SU-DHL-6 (cell line): Measurements from ENCODE around the gene SLC35A2.
A peak's percentile ranks its signal among the peaks of the same experiment; 100 is the strongest.

ENCODE experiments used
- H2AFZ ChIP-seq: fragments of 200-600 bp; sonication (generic); 2 replicates; pipeline ENCODE4 v1.6.1; 2014; ENCODE audit warnings: low read depth, mild to moderate bottlenecking, moderate library complexity, mixed read lengths, antibody characterized with exemption, low read length; ENCODE audit not compliant: severe bottlenecking
- H3F3A ChIP-seq: fragments of 200-600 bp; shearing (Covaris generic); 2 replicates; pipeline ENCODE4 v1.6.0; 2016; ENCODE audit warnings: antibody characterized with exemption, mild to moderate bottlenecking; ENCODE audit not compliant: insufficient read depth
- H3K27ac ChIP-seq: fragments of 200-600 bp; sonication (generic); 2 replicates; pipeline ENCODE4 v1.5.1; 2016; ENCODE audit warnings: low read depth, mild to moderate bottlenecking, low read length, moderate library complexity, mixed read lengths
- H3K27me3 ChIP-seq: fragments of 200-600 bp; sonication (generic), shearing (Covaris generic); 2 replicates; pipeline ENCODE4 v1.6.0; 2014; ENCODE audit warnings: mild to moderate bottlenecking, low read length
- H3K36me3 ChIP-seq: fragments of 200-600 bp; sonication (generic); 2 replicates; pipeline ENCODE4 v1.6.1; 2014; ENCODE audit warnings: mild to moderate bottlenecking, low read length, mixed read lengths
- H3K4me2 ChIP-seq: fragments of 300-600, 200-600 bp; shearing (Covaris generic), sonication (generic); 2 replicates; pipeline ENCODE4 v1.6.0; 2014; ENCODE audit warnings: low read length, low read depth, mild to moderate bottlenecking; ENCODE audit not compliant: poor library complexity, severe bottlenecking
- H3K4me3 ChIP-seq: fragments of 200-600 bp; sonication (generic); 2 replicates; pipeline ENCODE4 v1.5.1; 2014; ENCODE audit warnings: antibody characterized with exemption, low read length, mild to moderate bottlenecking, mixed read lengths; ENCODE audit not compliant: insufficient read depth, poor library complexity, severe bottlenecking
- H3K79me2 ChIP-seq: fragments of 200-600 bp; sonication (generic); 2 replicates; pipeline ENCODE4 v1.6.1; 2014; ENCODE audit warnings: mild to moderate bottlenecking, low read length, moderate library complexity; ENCODE audit not compliant: insufficient read depth
- H3K9ac ChIP-seq: fragments of 200-600 bp; sonication (generic); 2 replicates; pipeline ENCODE4 v1.7.0; 2014; ENCODE audit warnings: mild to moderate bottlenecking, low read length
- H3K9me2 ChIP-seq: fragments of 200-600 bp; sonication (generic); replicated peaks from 2 replicates; pipeline ENCODE4 v1.6.1; 2014; ENCODE audit warnings: low read length; ENCODE audit not compliant: insufficient read depth
- H3K9me3 ChIP-seq: fragments of 200-600 bp; sonication (generic); 2 replicates; pipeline ENCODE4 v1.6.1; 2014; ENCODE audit warnings: low read length, mixed read lengths; ENCODE audit not compliant: insufficient read depth
- H4K20me1 ChIP-seq: fragments of 200-600 bp; sonication (generic); 2 replicates; pipeline ENCODE4 v1.6.1; 2014; ENCODE audit warnings: low read depth, mild to moderate bottlenecking, antibody characterized with exemption, low read length, moderate library complexity, mixed read lengths
- CTCF ChIP-seq: fragments of 200-600 bp; sonication (generic); IDR thresholded peaks from one replicate; pipeline ENCODE4 v1.5.1; 2017; ENCODE audit warnings: antibody characterized with exemption, mild to moderate bottlenecking, low read length, moderate library complexity; ENCODE audit not compliant: insufficient read depth, poor library complexity, severe bottlenecking
- EZH2phosphoT487 ChIP-seq: fragments of 200-600 bp; sonication (generic), shearing (Covaris generic); conservative IDR thresholded peaks from 2 replicates; pipeline ENCODE4 v1.6.1; 2018; ENCODE audit warnings: mild to moderate bottlenecking, antibody characterized with exemption, low read length, moderate library complexity, mixed read lengths

SLC35A2 gene

GRCh38 chrX:48909703-48910294 is 1.6 kb downstream of the SLC35A2 start:
- TF ChIP-seq CTCF (no peak), EZH2phosphoT487 (no peak)
- H3K36me3 ChIP-seq, result no peaks in the 10 kb centered on the region
- H3K79me2 ChIP-seq, result peaks cover 18% of the 10 kb centered on the region
- H3K27ac ChIP-seq, result no peak overlapping the region
- no peaks in the 10 kb centered on the region for H3K27me3 ChIP-seq
- H4K20me1 ChIP-seq, result no peaks in the 10 kb centered on the region
- H3K4me3 ChIP-seq, result no peak overlapping the region
- no peak overlapping the region for H3K9ac ChIP-seq
- H3F3A ChIP-seq, result peaks cover 15% of the 10 kb centered on the region; the same call in 1 of the 2 replicates
- peak overlapping the region; percentile 80 for H3K4me2 ChIP-seq
- H2AFZ ChIP-seq, result no peak overlapping the region
- H3K9me3 ChIP-seq, result no peaks in the 10 kb centered on the region
- no peaks in the 10 kb centered on the region for H3K9me2 ChIP-seq

GRCh38 chrX:48908600-48908999 is 2.8 kb downstream of the SLC35A2 start:
- Histone ChIP-seq H2AFZ (no peak overlapping the region), H4K20me1 (no peaks in the 10 kb centered on the region), H3K9ac (no peak overlapping the region), H3K79me2 (peaks cover 18% of the 10 kb centered on the region), H3K4me3 (no peak overlapping the region), H3K9me2 (no peaks in the 10 kb centered on the region), H3K36me3 (no peaks in the 10 kb centered on the region), H3K27me3 (no peaks in the 10 kb centered on the region), H3K27ac (no peak overlapping the region), H3K4me2 (no peak overlapping the region), H3F3A (peaks cover 15% of the 10 kb centered on the region; the same call in 1 of the 2 replicates), H3K9me3 (no peaks in the 10 kb centered on the region)
- TF ChIP-seq CTCF, result no peak
- no peak for TF ChIP-seq EZH2phosphoT487

- H3F3A ChIP-seq, result no peaks in the 10 kb centered on the region; the same call in 1 of the 2 replicates
- H3K27me3 ChIP-seq, result no peaks in the 10 kb centered on the region
- no peak overlapping the region for H3K4me3 ChIP-seq
- no peak overlapping the region for H3K4me2 ChIP-seq
- no peaks in the 10 kb centered on the region for H4K20me1 ChIP-seq
- TF ChIP-seq EZH2phosphoT487 (no peak), CTCF (no peak)
- H3K36me3 ChIP-seq, result no peaks in the 10 kb centered on the region
- no peak overlapping the region for H3K27ac ChIP-seq
- H3K9me3 ChIP-seq, result no peaks in the 10 kb centered on the region
- H3K9ac ChIP-seq, result no peak overlapping the region
- H2AFZ ChIP-seq, result no peak overlapping the region
- H3K79me2 ChIP-seq, result peaks cover 7% of the 10 kb centered on the region
- H3K9me2 ChIP-seq, result no peaks in the 10 kb centered on the region
These were observed 6.2 kb downstream of the SLC35A2 start for GRCh38 chrX:48905090-48905790.
